Prostate gland (tissue), 2 donors: ENCODE results near the gene GAK. TPM values are rescaled to one million over a fixed set of nuclear protein-coding genes. Genes with fewer than 3 reads are reported as not detected.

Experiments
- DNase-seq: peaks from one replicate; pipeline ENCODE4 v3.0.0-alpha.2; 2019; ENCODE audit warnings: low spot score
- H3K27ac ChIP-seq, 2 donors: fragments of 200-600 bp; sonication (generic); 2 replicates each; pipeline ENCODE4 v1.5.1; 2017 to 2019
- H3K27me3 ChIP-seq: fragments of 200-600 bp; sonication (generic); replicated peaks from 2 replicates; pipeline ENCODE4 v1.5.1; 2019; ENCODE audit not compliant: insufficient read depth
- H3K36me3 ChIP-seq, 2 donors: fragments of 200-600 bp; sonication (generic); 1 replicate in 1 of 2; 2 replicates in 1 of 2; pipeline versions ENCODE4 v1.5.1 to v1.8.1; 2017 to 2019
- H3K4me1 ChIP-seq: fragments of 200-600 bp; sonication (generic); replicated peaks from 2 replicates; pipeline ENCODE4 v1.5.1; 2019
- H3K4me3 ChIP-seq, 2 donors: fragments of 200-600 bp; sonication (generic); 2 replicates each; pipeline ENCODE4 v1.5.1; 2017 to 2019
- H3K9me3 ChIP-seq: fragments of 200-600 bp; sonication (generic); 2 replicates; pipeline ENCODE4 v1.5.1; 2017
- CTCF ChIP-seq, 4 experiments: fragments of 200-600 bp in 2 of 4; fragments of 450-650 bp in 2 of 4; sonication (generic) in 2 of 4; IDR thresholded peaks; 1 replicate in 3 of 4; 2 replicates in 1 of 4; pipeline ENCODE4 v1.5.1; 2016 to 2019; ENCODE audit warnings: antibody characterized with exemption in 4 of 4, mild to moderate bottlenecking in 2 of 4, moderate library complexity in 2 of 4
- POLR2A ChIP-seq: fragments of 450-650 bp; IDR thresholded peaks from one replicate; pipeline ENCODE4 v1.6.1; 2016; ENCODE audit warnings: antibody characterized with exemption, mild to moderate bottlenecking
- POLR2AphosphoS5 ChIP-seq: sonication (generic); formaldehyde crosslinking; IDR thresholded peaks from one replicate; pipeline ENCODE4 v1.6.1; 2017; ENCODE audit warnings: antibody characterized with exemption
- WGBS: methylation state at CpG from one replicate; pipeline ENCODE4 v1.1.5; 2018; 5-methylcytosine and 5-hydroxymethylcytosine counted together
- intact Hi-C: fragments of 100-400 bp; cut with DNase I; formaldehyde crosslinking; loops from one replicate; pipeline ENCODE4 v1.14.2; 2022
- total RNA-seq, 2 donors: library from RNA; depleted of rRNA; stranded (reverse); fragments of >200 nt; gene quantifications; one replicate each; pipeline ENCODE4 v1.1.0, GENCODE V29; 2016

GAK gene
- total RNA-seq, 2 donors from 2014 or later, result 158 to 181 TPM

GRCh38 chr4:823761-824460 is 108.2 kb downstream of the GAK start:
- intact Hi-C loops, result no loop called here
- peaks cover 7% of the 10 kb centered on the region for H3K4me1 ChIP-seq
- H3K27me3 ChIP-seq, result peaks cover 23% of the 10 kb centered on the region
- 41% methylated on average over 24 of the region's 24 CpGs for WGBS
- no peaks in the 10 kb centered on the region for H3K36me3 ChIP-seq
- no peak overlapping the region for H3K4me3 ChIP-seq
- H3K9me3 ChIP-seq, result no peaks in the 10 kb centered on the region
- TF ChIP-seq CTCF (IDR thresholded peaks at IDR 0.05) (no peak), POLR2AphosphoS5 (no peak), POLR2A (no peak)
- no peak overlapping the region for H3K27ac ChIP-seq
- DNase-seq, result no peak

GRCh38 chr4:823176-823760 is 108.8 kb downstream of the GAK start:
- peaks cover 28% of the 10 kb centered on the region for H3K27me3 ChIP-seq
- 59% methylated on average over 21 of the region's 21 CpGs for WGBS
- intact Hi-C loops, result no loop called here
- H3K4me1 ChIP-seq, result peaks cover 7% of the 10 kb centered on the region
- no peaks in the 10 kb centered on the region for H3K36me3 ChIP-seq
- TF ChIP-seq POLR2AphosphoS5 (no peak), CTCF (IDR thresholded peaks at IDR 0.05) (no peak), POLR2A (no peak)
- no peaks in the 10 kb centered on the region for H3K9me3 ChIP-seq
- DNase-seq, result no peak
- H3K27ac ChIP-seq, result no peak overlapping the region
- no peak overlapping the region for H3K4me3 ChIP-seq

GRCh38 chr4:822361-823175 is 109.5 kb downstream of the GAK start:
- intact Hi-C loops, result no loop called here
- DNase-seq, result no peak
- no peaks in the 10 kb centered on the region for H3K9me3 ChIP-seq
- H3K4me1 ChIP-seq, result peaks cover 7% of the 10 kb centered on the region
- no peak overlapping the region for H3K4me3 ChIP-seq
- H3K27ac ChIP-seq, result no peak overlapping the region
- H3K36me3 ChIP-seq, result no peaks in the 10 kb centered on the region
- peaks cover 28% of the 10 kb centered on the region for H3K27me3 ChIP-seq
- WGBS, result 36% methylated on average over 24 of the region's 24 CpGs
- TF ChIP-seq POLR2AphosphoS5 (no peak), CTCF (IDR thresholded peaks at IDR 0.05) (no peak), POLR2A (no peak)

GRCh38 chr4:821631-822030 is 110.5 kb downstream of the GAK start:
- peaks cover 28% of the 10 kb centered on the region for H3K27me3 ChIP-seq

More at GRCh38 chr4:821631-822030, 110.5 kb downstream of the GAK start:
- Histone ChIP-seq H3K27ac (no peak overlapping the region), H3K4me3 (no peak overlapping the region), H3K4me1 (peaks cover 6% of the 10 kb centered on the region), H3K9me3 (no peaks in the 10 kb centered on the region), H3K36me3 (no peaks in the 10 kb centered on the region)
- intact Hi-C loops, result no loop called here
- TF ChIP-seq POLR2A, result no peak
- TF ChIP-seq CTCF (IDR thresholded peaks at IDR 0.05), result no peak
- no peak for TF ChIP-seq POLR2AphosphoS5
- WGBS, result 76% methylated on average over 16 of the region's 16 CpGs
- DNase-seq, result no peak
